IMR-90 (cell line): ENCODE results near the gene PLOD1.

Source experiments
- POLR2A ChIP-seq: IDR thresholded peaks from 2 replicates; pipeline ENCODE4 v1.6.1; 2012; ENCODE audit warnings: mild to moderate bottlenecking, low read depth, low read length
- RAD21 ChIP-seq: IDR thresholded peaks from 2 replicates; pipeline ENCODE4 v1.6.1; 2012; ENCODE audit warnings: low read length, improper control_type of control experiment
- TF ChIP-seq, protein P1 (sequence below): fragments of 150-350 bp; IDR thresholded peaks from 2 replicates; pipeline ENCODE4 v1.6.1; 2016; ENCODE audit warnings: low read depth, mild to moderate bottlenecking, low read length, moderate library complexity, borderline replicate concordance
- TF ChIP-seq, protein P2 (sequence below): conservative IDR thresholded peaks from 2 replicates; pipeline ENCODE4 v1.5.1; 2012; ENCODE audit warnings: mild to moderate bottlenecking, low read depth, low read length, improper control_type of control experiment

DNA sequence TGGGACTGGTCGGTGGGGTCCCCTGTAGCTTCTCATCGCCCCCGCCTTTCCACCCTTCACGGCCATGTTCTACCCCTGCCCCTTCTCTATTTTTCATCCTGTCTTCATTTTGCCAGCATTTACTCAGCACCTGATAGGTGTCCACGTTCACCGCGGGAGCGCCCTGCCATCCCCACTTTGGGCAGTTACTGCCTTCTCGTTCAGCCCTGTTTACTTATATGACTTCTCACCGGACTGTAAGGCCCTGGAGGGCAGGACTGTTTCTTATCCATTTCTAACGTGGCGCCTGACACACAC lies 46.1 kb downstream of the PLOD1 start:
- TF ChIP-seq, protein P1, sequence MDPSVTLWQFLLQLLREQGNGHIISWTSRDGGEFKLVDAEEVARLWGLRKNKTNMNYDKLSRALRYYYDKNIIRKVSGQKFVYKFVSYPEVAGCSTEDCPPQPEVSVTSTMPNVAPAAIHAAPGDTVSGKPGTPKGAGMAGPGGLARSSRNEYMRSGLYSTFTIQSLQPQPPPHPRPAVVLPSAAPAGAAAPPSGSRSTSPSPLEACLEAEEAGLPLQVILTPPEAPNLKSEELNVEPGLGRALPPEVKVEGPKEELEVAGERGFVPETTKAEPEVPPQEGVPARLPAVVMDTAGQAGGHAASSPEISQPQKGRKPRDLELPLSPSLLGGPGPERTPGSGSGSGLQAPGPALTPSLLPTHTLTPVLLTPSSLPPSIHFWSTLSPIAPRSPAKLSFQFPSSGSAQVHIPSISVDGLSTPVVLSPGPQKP, result no peak
- TF ChIP-seq, protein P2, sequence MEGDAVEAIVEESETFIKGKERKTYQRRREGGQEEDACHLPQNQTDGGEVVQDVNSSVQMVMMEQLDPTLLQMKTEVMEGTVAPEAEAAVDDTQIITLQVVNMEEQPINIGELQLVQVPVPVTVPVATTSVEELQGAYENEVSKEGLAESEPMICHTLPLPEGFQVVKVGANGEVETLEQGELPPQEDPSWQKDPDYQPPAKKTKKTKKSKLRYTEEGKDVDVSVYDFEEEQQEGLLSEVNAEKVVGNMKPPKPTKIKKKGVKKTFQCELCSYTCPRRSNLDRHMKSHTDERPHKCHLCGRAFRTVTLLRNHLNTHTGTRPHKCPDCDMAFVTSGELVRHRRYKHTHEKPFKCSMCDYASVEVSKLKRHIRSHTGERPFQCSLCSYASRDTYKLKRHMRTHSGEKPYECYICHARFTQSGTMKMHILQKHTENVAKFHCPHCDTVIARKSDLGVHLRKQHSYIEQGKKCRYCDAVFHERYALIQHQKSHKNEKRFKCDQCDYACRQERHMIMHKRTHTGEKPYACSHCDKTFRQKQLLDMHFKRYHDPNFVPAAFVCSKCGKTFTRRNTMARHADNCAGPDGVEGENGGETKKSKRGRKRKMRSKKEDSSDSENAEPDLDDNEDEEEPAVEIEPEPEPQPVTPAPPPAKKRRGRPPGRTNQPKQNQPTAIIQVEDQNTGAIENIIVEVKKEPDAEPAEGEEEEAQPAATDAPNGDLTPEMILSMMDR, result no peak
- TF ChIP-seq POLR2A (no peak), RAD21 (no peak)
